GM18526 (cell line): ENCODE data around the gene JAKMIP1.

Source experiments
- POLR2A ChIP-seq: IDR thresholded peaks from 3 replicates; pipeline ENCODE4 v1.6.1; 2011; ENCODE audit not compliant: insufficient read length; ENCODE audit errors: extremely low read depth

The JAKMIP1 gene

DNA sequence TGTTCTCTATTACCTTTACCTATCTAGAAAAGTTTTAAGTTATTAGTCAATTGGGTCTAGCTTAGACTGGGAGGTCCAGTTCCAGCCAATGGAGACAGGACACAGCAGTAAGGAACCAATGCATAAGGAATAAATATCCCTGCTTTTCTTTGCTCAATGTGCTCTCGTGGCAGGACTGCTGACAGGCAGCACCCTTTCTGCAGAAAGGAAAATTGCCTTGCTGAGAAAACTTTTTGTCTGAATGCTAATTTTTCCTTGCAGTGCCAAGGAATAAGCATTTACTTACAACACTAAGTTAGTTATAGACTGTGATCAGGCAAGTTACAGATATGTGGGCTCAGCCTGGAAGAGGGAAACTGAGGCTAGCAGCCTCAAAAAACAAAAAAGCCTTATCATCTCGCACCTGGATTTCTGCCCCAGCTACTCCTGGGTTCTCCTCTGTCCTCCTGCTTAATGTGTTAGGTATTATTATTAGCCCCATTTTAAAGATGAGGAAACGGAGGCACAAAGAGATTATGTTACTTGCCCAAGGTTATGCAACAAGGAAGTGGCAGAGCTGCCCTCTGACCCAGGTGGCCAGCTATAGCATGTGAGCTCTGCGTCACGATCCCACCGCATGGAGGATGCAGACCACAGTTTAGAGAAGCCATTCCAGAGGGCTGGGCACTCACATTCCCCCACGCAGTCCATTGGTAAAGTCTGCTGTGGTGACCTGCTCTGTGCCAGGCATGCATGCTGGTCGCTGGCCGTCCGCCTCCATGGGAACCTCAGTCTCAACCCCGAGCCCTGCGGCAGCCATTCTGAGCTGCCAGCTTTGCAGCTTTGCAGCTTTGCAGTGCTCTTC, 141.6 kb downstream of the JAKMIP1 start:
- TF ChIP-seq POLR2A, result no peak

DNA sequence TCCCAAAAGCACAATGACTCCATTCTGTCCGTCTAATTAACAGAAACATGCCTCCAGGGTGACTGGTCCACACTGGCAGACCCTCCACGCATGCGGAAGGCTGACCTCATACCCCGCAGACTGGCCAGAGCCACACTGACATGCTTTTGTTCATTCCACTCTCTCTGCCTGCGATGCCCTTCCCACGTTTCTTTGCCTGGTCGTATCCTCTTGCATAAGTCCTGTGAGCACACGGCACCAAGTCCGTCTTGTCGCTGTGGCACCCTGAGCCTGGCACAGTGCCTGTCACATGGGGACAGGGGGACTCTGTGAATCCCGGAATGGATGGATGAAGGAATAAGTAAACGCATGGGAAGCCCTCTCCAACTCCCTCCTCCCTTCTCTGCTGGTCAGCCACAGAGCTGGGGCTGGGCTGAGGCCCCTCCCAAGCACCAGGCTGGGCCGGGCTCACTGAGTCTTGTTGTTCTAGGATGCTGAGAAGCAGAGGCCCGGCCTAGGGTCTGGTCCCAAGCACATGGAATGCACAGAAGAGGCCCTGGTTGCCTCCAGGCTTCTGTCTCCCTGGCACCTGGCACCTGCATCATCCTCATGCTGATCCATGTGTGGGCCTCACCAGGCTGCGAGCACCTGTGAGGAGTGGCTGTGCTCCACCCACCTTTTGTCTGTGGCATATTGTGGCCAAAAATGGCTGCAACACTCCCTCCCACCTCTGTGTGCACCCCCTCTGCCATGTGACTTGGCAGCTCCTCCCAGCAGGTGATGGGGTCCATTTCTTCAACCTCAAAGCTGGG, 143.2 kb downstream of the JAKMIP1 start:
- TF ChIP-seq POLR2A, result no peak

DNA sequence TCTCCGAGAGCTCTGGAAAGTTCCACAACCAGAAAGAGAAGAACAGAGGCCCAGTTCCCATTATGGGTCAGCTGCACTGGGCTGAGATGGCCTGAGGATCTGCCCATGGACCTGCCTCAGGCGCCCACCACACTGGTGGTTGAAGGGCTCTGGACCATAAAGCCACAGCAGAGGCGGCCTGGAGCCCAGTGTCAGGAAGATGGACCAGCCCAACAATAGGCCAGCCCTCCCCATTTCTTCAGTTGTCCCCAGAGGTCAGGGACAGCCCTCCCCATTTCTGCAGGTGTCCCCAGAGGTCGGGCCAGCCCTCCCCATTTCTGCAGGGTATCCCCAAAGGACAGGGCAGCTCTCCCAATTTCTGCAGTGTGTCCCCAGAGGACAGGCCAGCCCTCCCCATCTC, 144.9 kb downstream of the JAKMIP1 start:
- no peak for TF ChIP-seq POLR2A

DNA sequence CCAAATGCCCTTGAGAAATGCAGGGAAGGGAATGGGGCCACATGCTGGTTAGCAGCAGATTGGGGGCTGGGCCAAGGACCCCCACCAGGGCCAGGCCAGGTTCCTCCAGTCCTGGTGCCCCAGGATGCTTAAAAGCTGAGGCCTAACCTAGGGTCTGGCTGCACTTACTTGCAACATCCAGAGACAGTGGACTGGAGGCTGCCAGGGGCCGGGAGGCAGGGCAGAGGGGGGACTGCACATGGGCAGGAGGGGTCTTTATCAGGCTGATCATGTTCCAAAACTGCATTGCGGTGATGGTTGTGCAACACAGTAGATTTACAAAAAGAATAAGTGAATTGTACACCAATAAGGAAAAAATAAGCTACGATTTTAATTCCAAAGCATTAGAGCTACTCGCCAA, 145.3 kb downstream of the JAKMIP1 start:
- no peak for TF ChIP-seq POLR2A

DNA sequence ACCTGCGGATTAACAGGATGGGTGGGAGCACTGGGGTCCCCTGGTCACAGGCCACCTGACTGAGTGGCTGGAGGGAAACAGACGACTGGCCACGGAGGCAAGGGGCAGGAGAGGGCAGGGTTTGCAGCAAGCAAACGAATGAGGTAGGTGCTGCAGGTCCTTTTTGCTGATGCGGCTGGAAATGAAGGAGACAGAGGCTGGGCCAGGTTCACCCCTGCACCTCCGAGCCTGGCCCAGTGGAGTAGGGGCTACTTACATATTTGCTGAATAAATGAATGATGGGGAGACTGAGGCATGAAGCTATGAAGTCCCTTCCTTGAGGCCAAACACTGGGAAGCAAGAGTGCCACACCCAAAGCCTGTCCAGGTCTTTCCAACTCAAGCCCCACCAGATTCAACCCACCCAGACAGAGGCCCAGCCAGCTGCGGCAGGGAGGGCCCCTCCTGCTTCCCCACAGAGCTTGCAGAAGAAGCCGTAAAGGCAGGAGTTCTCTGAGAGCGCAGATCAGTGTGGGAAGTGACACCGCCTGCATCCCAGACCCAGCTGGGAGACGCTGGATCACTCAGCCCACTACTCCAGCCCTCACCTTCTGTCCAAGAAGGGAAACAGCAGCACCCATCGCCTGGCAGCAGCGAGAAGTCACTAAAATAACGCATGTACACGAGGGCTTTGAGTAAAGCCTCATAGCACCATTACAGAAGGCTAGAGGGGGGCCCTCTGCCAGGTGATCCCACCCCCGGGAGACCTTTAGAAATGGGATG, 146.0 kb downstream of the JAKMIP1 start:
- no peak for TF ChIP-seq POLR2A

DNA sequence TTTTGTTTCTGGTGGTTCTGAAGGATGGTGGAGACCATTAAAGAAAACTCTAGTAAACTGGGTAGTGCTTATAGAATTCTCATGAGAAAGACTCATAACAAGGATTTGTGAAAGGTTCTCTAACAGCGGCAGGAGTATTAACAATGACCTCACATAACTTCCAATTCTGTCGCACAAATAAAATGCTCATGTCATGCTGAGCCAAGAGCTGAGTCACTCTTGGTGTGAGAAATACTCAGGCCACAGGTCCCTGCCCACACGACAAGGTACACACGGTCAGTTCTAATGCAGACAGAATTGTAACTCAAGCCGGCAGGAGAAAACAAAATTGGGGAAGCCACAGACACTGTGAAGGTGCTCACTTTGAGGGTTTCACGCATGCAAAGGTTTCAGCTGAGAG, 147.7 kb downstream of the JAKMIP1 start:
- no peak for TF ChIP-seq POLR2A

DNA sequence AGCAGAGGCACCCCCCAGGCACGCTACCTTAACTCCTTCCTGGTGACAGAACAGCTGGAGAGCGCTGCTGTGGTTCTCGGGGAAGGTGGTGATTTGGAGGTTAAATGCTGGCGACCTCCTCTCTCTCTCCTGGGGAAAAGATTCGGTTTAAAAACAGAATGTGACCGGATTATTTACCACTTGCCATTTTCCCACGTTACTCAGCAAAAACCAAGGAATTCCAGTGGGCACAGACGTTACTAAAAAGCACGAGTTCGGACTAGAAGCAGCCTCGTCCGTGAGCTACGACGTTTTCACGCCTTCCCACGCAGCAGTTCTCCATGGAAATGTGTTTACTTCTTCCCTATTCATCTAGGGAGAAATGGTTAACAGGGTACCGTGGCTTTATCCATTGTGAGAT, 149.8 kb downstream of the JAKMIP1 start:
- no peak for TF ChIP-seq POLR2A

DNA sequence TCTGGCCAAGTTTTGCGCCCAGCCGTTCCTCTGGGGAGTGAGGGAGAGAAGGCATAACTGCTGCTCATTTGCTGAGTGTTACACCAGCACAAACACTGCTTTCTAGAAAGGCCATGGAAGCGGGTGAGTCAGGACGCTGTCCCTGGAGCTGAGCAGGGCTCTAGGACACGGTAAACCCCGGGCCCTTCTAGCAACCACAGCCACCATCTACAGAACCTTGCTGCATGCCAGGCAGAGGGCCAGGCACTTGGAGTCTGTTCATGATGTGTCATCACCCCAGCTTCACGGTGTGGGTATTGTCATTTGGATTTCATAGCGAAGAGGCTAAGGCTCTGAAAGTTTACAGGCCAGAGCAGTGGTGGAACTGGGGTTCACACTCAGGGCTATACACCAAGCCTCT, 150.4 kb downstream of the JAKMIP1 start:
- no peak for TF ChIP-seq POLR2A

- no peak for TF ChIP-seq POLR2A
Measured at GRCh38 chr4:6049278-6049677, 151.1 kb downstream of the JAKMIP1 start.

- no peak for TF ChIP-seq POLR2A
Measured at GRCh38 chr4:6048537-6048936, 151.8 kb downstream of the JAKMIP1 start.

DNA sequence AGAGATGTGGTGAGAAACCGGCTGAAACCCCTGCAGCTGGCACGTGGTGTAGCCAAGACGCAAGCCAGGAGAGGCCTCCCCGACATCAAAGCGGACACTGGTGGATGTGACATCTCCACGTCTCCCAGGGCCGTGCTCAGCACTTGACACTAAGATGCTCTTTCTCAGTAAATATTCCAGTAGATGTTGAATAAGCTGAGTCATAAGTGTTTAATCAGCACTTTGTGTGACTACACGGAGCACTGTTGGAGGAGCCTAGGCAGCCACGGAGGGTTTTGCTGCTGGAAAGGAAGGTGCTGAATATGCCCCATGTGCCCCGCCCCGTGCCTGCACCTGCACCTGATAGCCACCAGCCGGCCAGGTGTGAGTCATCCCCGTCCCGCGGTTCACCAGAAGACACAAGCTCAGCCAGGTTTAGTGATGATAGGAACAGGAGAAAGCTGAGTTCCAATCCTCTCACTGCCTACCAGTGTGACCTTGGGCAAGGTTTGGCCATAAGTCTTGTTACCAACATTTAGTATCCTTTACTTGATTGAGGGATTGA, 153.1 kb downstream of the JAKMIP1 start:
- no peak for TF ChIP-seq POLR2A

DNA sequence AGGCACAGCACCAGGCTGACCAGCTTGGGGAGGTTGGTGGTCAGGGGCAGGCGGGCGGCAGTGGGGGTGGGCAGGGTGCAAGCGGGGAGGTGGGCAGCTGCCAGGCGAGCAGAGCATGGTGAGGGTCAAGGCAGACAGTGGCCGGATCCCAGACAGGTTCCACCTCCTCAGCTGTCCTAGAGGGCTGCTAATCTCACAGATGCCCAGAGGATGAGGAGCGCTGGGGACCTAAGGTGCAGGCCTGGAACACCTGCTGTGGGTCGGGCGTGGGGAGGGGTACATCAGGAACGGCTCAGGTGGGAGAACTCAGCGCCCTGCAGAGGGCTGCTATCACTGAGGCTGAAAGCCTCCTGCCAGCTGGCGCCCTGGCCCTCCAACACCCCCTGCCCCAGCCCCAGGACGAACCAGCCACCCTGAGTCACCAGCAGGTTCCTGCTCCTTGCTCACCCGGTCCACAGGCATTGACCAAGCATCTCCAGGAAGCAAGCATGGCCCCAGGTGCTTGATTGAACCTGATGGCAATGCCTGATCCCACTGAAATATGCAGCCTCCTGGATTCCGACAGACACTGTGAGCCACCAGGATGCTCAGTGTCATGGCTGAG, 153.7 kb downstream of the JAKMIP1 start:
- no peak for TF ChIP-seq POLR2A

DNA sequence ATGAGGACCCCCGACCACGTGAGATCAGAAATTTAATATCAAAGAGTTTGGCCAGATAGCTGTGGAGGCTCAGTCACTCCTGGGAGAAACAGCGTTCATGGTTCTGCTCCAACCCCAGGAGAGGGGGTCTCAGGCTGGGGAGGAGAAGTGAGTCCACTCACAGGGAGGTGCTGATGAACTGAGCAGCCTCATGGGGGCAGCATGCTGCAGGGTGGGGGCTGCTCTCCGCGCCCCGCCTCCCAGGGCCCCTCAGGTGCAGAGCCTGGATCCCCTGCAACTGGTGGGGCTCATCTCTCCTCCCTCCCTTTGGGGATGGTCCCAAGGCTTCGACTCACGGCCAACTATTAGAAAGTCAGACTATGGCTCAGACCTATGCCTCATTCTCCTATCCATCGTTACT, 155.5 kb downstream of the JAKMIP1 start:
- no peak for TF ChIP-seq POLR2A

DNA sequence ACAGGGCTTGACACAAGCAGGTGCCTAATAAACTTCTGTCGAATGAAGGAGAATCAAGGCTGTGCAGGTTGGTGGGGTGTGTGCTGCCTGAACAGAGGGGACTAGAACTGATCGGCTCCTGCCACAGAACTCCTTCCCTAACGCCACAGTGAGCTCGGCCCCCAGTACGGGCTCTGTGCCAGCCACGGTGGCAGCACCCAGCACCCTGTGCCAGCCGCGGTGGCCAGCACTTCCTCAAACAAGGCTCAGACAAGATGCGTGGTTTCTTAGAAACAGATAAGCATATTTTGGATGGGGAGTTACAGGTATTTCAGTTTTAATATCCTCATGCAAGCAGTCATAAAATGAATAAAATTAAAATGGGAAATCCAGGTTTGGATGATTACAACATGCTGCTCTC, 156.1 kb downstream of the JAKMIP1 start:
- TF ChIP-seq POLR2A, result no peak

GRCh38 chr4:6043843-6044242, 156.5 kb downstream of the JAKMIP1 start:
- TF ChIP-seq POLR2A, result no peak
